Fibroblast of skin of scalp (primary cell): Measurements from ENCODE around the gene PTGDR2.

ENCODE experiments used
- DNase-seq: peaks from one replicate; pipeline ENCODE4 v3.0.0-alpha.2; 2013

Gene PTGDR2

DNA sequence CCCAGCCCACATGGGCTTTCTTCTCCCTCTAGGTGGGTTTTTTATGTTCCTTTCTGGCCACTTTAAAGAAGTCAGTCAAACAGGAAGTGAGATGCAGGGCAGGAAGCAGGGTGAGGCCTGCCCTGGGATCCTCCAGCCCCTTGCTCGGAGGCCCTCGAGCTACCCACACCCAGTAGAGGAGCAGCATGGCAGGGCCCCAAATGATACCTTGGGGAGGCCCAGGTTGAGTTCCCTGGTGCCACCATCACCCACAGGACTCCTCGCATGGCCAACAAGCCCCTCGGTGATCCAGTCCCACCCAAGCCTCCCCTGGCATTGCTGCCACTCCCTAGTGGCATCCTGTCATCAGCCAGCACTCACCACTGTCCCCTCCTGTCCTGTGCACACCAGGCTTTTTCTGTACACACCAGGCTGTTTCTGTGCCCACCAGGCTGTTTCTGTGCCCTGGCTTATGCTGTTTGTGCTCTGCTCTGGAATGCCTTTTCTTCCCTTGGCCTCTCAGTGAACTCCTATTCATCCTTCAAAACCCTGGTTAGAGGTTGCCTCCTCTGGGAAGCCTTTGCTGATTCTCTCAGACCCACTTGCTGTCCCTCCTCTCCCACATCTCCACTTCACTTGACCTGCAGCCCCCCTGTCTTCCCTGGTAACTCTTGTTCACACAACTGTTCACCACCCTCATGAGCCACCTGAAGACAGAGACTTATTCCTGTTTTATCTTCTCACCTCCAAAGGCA lies 3.1 kb upstream of the PTGDR2 start:
- no peak for DNase-seq

GRCh38 chr11:60858236-60858635 lies 2.5 kb upstream of the PTGDR2 start:
- no peak for DNase-seq

DNA sequence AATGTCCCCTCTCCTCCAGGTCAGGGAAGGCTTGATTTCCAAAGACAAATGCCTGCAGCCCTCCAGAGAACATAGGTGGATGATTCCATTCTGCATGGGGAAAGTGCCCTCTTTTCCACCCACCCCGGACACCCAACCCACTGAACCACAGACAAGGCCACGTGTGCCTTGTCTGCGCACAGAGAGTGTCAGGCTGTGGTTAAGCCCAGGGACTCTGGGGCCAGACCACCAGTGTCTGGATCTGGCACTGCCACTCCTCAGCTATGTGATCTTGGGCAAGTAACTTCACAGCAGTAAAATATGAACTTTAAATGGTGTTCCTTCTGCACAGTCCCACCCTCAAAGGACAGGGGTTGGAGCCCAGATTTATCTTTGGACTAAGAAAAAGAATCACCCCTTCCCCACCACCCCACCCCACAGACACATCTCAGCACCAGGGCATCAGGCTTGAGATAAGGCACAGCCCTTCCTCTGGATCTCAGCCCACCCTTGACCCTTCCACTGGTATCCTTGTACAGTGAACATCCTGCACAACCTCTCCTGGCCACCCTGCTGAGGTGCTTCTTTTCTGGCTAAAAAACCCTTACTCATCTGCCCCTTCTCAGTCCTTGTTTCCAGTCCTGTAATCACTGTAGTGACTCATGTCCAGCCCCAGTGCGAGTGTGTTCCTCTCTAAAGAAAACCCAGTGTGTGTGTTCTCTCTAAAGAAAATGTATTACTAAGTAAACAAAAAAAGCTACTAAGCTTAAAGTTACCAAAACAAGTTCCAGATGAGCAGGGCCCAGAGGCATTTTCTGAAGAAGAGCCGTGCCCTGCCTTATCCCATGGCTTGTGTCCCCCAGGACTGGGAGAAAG lies 1.9 kb upstream of the PTGDR2 start:
- DNase-seq, result peak; percentile 43

GRCh38 chr11:60854847-60855725 lies 664 bp downstream of the PTGDR2 start:
- DNase-seq, result no peak

GRCh38 chr11:60854140-60854846 lies 1.5 kb downstream of the PTGDR2 start:
- DNase-seq, result no peak

GRCh38 chr11:60852982-60853950 lies 2.5 kb downstream of the PTGDR2 start:
- DNase-seq, result no peak

DNA sequence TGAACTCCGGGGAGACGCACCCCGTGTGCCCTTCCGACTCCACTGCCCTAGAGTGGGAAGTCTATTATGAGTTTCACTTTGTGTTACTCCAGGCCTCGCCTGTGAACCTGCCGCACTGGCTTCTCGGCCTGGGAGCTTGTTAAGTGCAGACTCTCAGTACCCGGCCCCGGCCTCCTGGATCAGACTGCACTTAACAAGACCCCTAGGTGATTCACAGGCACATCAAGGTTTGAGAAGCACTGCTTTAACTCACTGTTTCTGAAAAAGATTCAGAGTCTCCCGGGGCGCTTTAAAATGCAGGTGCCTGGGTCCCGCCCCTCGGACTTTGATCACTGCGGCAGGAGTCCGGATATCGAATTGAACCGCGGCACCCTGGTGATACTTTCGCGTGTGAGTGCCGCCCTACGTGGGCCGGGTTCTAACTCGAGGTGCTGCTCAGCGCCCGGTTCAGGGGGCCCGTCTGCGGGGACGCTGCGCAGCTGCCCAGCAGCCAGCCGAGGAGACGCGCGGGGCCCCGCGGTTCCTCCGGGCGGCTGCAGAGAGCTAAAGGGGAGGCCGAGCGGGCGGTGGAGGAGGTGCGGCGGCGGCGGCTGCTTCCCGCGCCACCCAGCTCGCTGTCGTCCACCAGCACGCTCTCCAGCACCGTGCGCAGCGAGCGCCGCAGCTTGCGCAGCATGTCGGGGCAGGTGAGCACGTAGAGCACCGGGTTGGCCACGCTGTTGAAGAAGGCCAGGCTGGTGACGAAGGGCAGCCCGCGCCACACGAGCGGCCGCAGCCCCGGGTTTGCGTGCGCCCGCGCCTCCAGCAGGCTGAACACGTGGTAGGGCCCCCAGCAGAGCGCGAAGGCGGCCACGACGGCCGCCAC lies 3.4 kb downstream of the PTGDR2 start:
- DNase-seq, result no peak

- no peak for DNase-seq
Measured at GRCh38 chr11:60851327-60852104, 4.2 kb downstream of the PTGDR2 start.

DNA sequence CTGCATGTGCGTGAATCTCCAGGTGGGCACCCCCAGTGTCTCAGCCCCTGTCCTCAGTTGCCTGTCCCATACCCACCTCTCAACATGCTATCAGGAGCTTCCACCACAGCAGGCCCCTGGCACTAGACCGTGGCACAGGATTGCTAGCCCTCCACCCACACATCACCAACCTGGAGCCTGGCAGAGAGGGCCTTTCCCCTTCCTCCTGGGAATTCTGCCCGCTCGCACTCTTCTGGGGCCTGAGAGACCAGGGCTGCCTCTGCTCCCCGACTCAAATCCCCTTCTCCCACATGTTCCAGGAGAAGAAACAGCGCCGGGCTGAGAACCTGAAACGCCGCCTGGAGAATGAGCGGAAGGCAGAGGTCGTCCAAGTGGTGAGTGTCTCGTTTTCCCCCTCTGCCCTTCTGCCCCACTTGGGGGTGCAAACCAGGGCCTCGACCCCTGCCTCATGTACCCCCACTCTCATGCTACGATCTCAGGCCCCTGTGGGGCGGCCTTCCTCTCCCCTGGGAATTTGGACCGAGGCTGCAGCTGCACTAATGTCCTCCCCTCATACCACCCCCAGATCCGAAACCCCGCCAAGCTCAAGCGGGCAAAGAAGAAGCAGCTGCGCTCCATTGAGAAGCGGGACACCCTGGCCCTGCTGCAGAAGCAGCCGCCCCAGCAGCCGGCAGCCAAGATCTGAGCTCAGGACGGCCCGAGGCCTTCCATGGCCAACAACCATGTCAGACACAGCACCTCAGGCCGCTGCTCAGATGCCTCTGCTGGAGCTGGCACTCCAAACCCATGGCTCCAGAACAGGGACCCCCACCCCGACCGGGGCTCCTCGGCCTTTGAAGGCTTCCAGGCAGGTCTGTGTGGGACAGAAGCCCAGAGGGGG lies 5.9 kb downstream of the PTGDR2 start:
- DNase-seq, result no peak

DNA sequence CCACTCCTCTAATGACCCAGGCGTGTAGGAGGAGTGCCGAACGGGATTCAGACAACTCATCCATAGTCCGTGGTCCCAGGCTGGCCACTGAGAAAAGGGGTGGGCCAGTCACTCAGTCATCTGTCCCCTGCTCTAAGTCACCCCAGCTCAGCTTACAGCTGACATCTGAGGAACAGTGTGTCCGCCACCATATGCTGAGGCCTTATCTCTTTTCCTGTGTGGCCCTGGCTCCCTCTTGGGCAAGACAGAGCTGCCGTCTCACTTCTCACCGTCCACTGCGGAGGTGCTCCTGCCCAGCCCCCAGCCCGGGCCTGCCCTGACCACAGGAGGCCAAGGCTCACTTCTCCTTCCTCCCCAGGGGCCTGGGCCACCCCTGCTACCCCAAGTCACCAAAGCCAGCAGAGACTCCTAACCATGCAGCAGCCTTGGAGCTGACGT lies 7.0 kb downstream of the PTGDR2 start:
- no peak for DNase-seq

GRCh38 chr11:60847896-60848295 lies 7.9 kb downstream of the PTGDR2 start:
- no peak for DNase-seq

GRCh38 chr11:60847281-60847680 lies 8.5 kb downstream of the PTGDR2 start:
- no peak for DNase-seq

GRCh38 chr11:60845338-60845737 lies 10.4 kb downstream of the PTGDR2 start:
- no peak for DNase-seq

DNA sequence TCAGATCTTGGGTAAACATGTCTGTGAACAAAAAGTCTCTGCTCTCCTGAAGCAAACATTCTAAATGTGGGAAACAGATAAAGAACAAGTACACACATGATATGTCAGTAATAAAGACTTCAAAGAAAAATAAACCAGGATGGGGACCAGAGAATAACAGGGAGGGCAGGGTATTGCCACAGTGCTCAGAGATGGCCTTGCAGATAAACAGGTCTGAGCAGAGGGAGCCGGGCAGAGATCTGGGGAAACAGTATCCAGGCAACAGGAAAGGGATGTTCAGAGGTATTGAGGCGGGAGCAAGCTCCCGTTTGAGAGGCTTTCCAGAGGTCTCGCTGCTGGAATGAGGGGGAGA lies 10.9 kb downstream of the PTGDR2 start:
- DNase-seq, result no peak

- DNase-seq, result no peak
Measured at GRCh38 chr11:60844045-60844869, 11.5 kb downstream of the PTGDR2 start.

DNA sequence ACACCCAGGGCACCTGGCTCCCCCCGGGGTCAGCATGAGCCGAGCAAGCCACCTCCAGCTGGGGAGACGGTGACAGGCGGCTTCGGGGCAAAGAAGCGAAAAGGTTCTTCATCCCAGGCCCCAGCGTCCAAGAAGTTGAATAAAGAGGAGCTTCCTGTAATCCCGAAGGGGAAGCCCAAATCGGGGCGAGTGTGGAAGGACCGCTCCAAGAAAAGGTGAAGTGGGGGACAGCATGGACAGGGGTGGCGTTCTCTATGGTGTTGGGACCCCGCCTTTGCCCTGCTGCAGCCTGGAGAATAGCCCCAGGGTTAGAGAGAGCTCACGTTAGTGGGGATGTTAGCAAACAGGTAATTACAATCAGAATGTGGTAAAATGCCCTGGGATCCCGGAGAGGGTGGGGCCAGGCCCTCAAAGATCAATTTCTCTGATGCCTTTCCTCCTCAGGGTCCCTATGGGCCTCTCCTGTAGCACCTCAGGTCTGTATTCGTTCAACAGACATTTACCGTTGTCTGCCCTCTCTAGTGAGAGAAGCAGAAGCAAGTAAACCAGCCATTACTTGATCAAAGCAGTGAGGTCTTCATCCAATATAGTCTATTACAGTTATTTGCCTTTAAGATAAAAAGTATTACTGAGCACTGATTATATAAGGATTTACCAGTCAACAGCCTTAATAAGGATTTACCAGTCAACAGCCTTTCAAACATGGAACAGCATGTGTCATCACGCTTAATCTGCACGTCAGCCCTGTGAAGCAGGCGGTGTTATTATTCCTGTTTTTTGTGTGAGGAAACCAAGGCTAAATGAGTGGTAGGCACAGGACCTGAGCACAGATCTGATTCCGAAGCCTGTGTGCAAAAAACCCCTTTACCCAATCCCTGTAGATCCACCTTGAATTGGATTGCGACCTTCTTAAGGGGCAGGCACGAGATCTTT lies 12.8 kb downstream of the PTGDR2 start:
- DNase-seq, result no peak
